Common myeloid progenitor, CD34-positive (primary cell): ENCODE results near the gene BLZF1.
A peak's percentile ranks its signal among the peaks of the same experiment; 100 is the strongest.
"Not testable (repeated sequence)": the region's sequence is repeated elsewhere in the genome, so short reads cannot be mapped to it uniquely, and the experiment has no call there.

Experiments used
- CTCF ChIA-PET: fragments of 350-600 bp; sonication (Branson Sonifier 250); formaldehyde crosslinking; loops from one replicate; lab custom pipeline; 2021; ENCODE audit warnings: antibody characterized with exemption; lab: Charles Lee
- POLR2A ChIA-PET: fragments of 350-600 bp; sonication (Branson Sonifier 250); formaldehyde crosslinking; loops from one replicate; lab custom pipeline; 2021; ENCODE audit warnings: antibody characterized with exemption; lab: Charles Lee
- DNase-seq, 3 donors: peaks; one replicate each; pipeline versions ENCODE4 v3.0.0 to v3.0.0-alpha.2; 2013
- H3K27ac ChIP-seq, 2 experiments: 1 replicate in 1 of 2; 2 replicates in 1 of 2; pipeline ENCODE4 v1.7.0; 2013; ENCODE audit warnings: inconsistent platforms in 2 of 2, low read length in 2 of 2, mild to moderate bottlenecking in 2 of 2, low read depth in 1 of 2, moderate library complexity in 1 of 2; ENCODE audit not compliant: severe bottlenecking in 2 of 2, insufficient read depth in 1 of 2, poor library complexity in 1 of 2
- H3K27me3 ChIP-seq, 5 experiments: replicated peaks in 2 of 5; 1 replicate in 3 of 5; 2 replicates in 2 of 5; pipeline versions ENCODE4 v1.6.1 to v1.7.0; 2013; ENCODE audit warnings: low read length in 4 of 5, mild to moderate bottlenecking in 2 of 5, moderate library complexity in 2 of 5, inconsistent platforms in 1 of 5; ENCODE audit not compliant: insufficient read depth in 5 of 5, control insufficient read depth in 4 of 5
- H3K36me3 ChIP-seq, 4 experiments: 1 replicate in 2 of 4; 2 replicates in 2 of 4; pipeline versions ENCODE4 v1.6.1 to v1.7.0; 2013; ENCODE audit warnings: low read length in 3 of 4, control low read depth in 1 of 4, mild to moderate bottlenecking in 1 of 4; ENCODE audit not compliant: control insufficient read depth in 4 of 4, insufficient read depth in 4 of 4
- H3K4me1 ChIP-seq, 4 experiments: 1 replicate in 3 of 4; 2 replicates in 1 of 4; pipeline versions ENCODE4 v1.6.1 to v1.7.1; 2013; ENCODE audit warnings: low read length in 3 of 4, mild to moderate bottlenecking in 3 of 4, control low read depth in 1 of 4, inconsistent platforms in 1 of 4, moderate library complexity in 1 of 4; ENCODE audit not compliant: control insufficient read depth in 4 of 4, insufficient read depth in 4 of 4; ENCODE audit errors: control extremely low read depth in 1 of 4
- H3K4me3 ChIP-seq, 7 experiments: 1 replicate in 4 of 7; 2 replicates in 3 of 7; pipeline versions ENCODE4 v1.5.1 to v1.7.0; 2013; ENCODE audit warnings: mild to moderate bottlenecking in 7 of 7, low read length in 6 of 7, moderate library complexity in 6 of 7, inconsistent platforms in 2 of 7, low read depth in 2 of 7, control low read depth in 1 of 7; ENCODE audit not compliant: insufficient read depth in 4 of 7, control insufficient read depth in 1 of 7; ENCODE audit errors: extremely low read depth in 1 of 7
- H3K9me3 ChIP-seq, 5 experiments: 1 replicate in 4 of 5; 2 replicates in 1 of 5; pipeline versions ENCODE4 v1.6.1 to v1.7.1; 2013; ENCODE audit warnings: low read length in 4 of 5, mild to moderate bottlenecking in 2 of 5, inconsistent platforms in 1 of 5, low read depth in 1 of 5, moderate library complexity in 1 of 5; ENCODE audit not compliant: control insufficient read depth in 4 of 5, insufficient read depth in 2 of 5; ENCODE audit errors: control extremely low read depth in 1 of 5
- WGBS: methylation state at CpG from one replicate; pipeline ENCODE4 v1.1.5; 2013; ENCODE audit not compliant: insufficient coverage; 5-methylcytosine and 5-hydroxymethylcytosine counted together

BLZF1 gene

DNA sequence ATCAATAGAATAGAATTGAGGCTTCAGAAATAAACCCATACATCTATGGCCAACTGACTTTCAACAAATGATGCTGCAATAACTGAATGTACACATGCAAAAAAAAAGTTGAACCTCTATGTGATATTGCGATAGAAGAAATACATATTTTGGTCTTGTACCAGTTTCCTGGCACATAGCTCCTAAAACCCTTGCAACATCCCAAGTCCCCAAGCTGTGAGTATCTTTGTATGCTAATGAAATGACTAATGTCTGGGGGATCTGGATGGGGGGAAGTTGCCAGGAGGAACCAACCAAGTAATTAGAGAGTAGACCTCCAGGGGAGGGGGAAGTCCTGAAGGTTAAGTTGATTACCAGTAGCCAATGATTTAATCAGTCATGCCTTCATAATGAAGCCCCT lies 24.4 kb downstream of the BLZF1 start:
- H3K9me3 ChIP-seq: no peaks in the 10 kb centered on the region
- peaks cover 14 to 64% (median 20%) of the 10 kb centered on the region in 4 experiments for H3K36me3 ChIP-seq
- WGBS: 80% methylated on average over 1 of the region's 1 CpG
- DNase-seq: peak in 2 of 3 donors; percentile 11 to 13
- POLR2A ChIA-PET: no interaction called here
- no peak overlapping the region for H3K4me3 ChIP-seq
- no peaks in the 10 kb centered on the region for H3K4me1 ChIP-seq
- H3K27ac ChIP-seq: no peak overlapping the region
- no peaks in the 10 kb centered on the region for H3K27me3 ChIP-seq
- CTCF ChIA-PET: no interaction called here

GRCh38 chr1:169395955-169396354 lies 28.0 kb downstream of the BLZF1 start:
- peaks cover 10 to 44% (median 15%) of the 10 kb centered on the region in 4 experiments for H3K36me3 ChIP-seq
- POLR2A ChIA-PET: no interaction called here
- H3K4me1 ChIP-seq: no peaks in the 10 kb centered on the region
- H3K4me3 ChIP-seq: no peak overlapping the region
- no CpG with 5 or more reads among the region's 3 CpGs for WGBS
- H3K9me3 ChIP-seq: no peaks in the 10 kb centered on the region
- no peak overlapping the region for H3K27ac ChIP-seq
- no peaks in the 10 kb centered on the region for H3K27me3 ChIP-seq
- CTCF ChIA-PET: no interaction called here
- no peak for DNase-seq

DNA sequence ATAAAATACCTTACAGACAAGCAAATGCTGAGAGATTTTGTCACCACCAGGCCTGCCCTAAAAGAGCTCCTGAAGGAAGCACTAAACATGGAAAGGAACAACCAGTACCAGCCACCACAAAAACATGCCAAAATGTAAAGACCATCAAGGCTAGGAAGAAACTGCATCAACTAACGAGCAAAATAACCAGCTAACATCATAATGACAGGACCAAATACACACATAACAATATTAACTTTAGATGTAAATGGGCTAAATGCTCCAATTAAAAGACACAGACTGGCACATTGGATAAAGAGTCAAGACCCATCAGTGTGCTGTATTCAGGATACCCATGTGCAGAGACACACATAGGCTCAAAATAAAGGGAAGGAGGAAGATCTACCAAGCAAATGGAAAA lies 34.6 kb downstream of the BLZF1 start:
- CTCF ChIA-PET, POLR2A ChIA-PET, H3K4me3 ChIP-seq, DNase-seq, H3K27me3 ChIP-seq, H3K27ac ChIP-seq, H3K4me1 ChIP-seq, H3K36me3 ChIP-seq, H3K9me3 ChIP-seq: not testable (repeated sequence)
- WGBS: no CpG with 5 or more reads among the region's 1 CpG

GRCh38 chr1:169408340-169408739 lies 40.3 kb downstream of the BLZF1 start:
- 100% methylated on average over 3 of the region's 5 CpGs for WGBS
- POLR2A ChIA-PET, DNase-seq, H3K4me3 ChIP-seq, H3K27me3 ChIP-seq, H3K9me3 ChIP-seq, H3K4me1 ChIP-seq, H3K27ac ChIP-seq, H3K36me3 ChIP-seq, CTCF ChIA-PET: not testable (repeated sequence)

GRCh38 chr1:169414952-169415351 lies 47.0 kb downstream of the BLZF1 start:
- POLR2A ChIA-PET: no interaction called here
- Histone ChIP-seq H3K4me1 (no peaks in the 10 kb centered on the region), H3K36me3 (no peaks in the 10 kb centered on the region), H3K9me3 (peaks cover 0 to 2% (median 0%) of the 10 kb centered on the region in 5 experiments), H3K27ac (no peak overlapping the region), H3K27me3 (no peaks in the 10 kb centered on the region), H3K4me3 (no peak overlapping the region)
- 96% methylated on average over 2 of the region's 2 CpGs for WGBS
- DNase-seq: no peak
- CTCF ChIA-PET: no interaction called here

GRCh38 chr1:169421309-169421708 lies 53.3 kb downstream of the BLZF1 start:
- Histone ChIP-seq H3K27ac (no peak overlapping the region), H3K36me3 (no peaks in the 10 kb centered on the region), H3K9me3 (no peaks in the 10 kb centered on the region), H3K4me1 (no peaks in the 10 kb centered on the region), H3K4me3 (no peak overlapping the region), H3K27me3 (peaks cover 0 to 8% (median 0%) of the 10 kb centered on the region in 5 experiments)
- ChIA-PET CTCF (no interaction called here), POLR2A (no interaction called here)
- DNase-seq: no peak
- WGBS: 97% methylated on average over 4 of the region's 5 CpGs

DNA sequence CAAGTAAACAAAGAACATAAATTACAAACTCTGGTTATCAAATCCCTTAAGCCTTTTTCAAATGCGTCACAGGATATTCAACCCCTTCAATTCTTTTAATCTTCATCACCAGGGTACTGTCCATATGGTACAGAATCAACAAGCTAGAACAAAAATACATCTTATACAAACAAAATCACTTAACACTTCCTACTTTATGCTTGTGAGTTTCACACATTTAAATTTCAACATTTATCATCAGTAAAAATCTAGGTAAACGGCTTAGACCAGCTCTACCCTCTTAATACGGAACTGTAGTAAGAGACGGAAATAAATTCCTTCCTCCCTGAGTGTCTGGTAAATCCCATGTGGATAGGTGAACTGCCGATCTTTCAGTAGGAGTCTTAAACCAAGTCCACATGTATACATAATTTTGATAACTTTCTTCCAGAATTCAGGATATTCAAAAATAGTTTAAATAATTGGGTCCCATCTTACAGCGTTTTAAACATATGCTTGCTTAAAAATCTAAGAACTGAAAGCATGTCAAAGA lies 58.2 kb downstream of the BLZF1 start:
- ChIA-PET CTCF (interaction anchor here (1.0 to 1.4 kb wide), 3 partner anchors 24 to 823 kb away, joined by 3 to 4 read pairs (median 4); no protein-coding TSS in a partner anchor), POLR2A (interaction anchor here (0.7 kb wide), 1 partner anchor 9 kb away, joined by 3 read pairs; no protein-coding TSS in a partner anchor)
- H3K27me3 ChIP-seq: peaks cover 0 to 11% (median 0%) of the 10 kb centered on the region in 5 experiments

More for the DNA sequence above, 58.2 kb downstream of the BLZF1 start:
- 92% methylated on average over 1 of the region's 6 CpGs for WGBS
- Histone ChIP-seq H3K36me3 (no peaks in the 10 kb centered on the region), H3K4me1 (peaks cover 3 to 10% (median 7%) of the 10 kb centered on the region in 4 experiments), H3K4me3 (peak overlapping the region in 1 of 7 experiments; percentile 48), H3K27ac (no peak overlapping the region), H3K9me3 (no peaks in the 10 kb centered on the region)
- peak in 1 of 3 donors; percentile 1 for DNase-seq
